HG02973 (cell line): ENCODE results near the gene STXBP5L.
A peak's percentile ranks its signal among the peaks of the same experiment; 100 is the strongest.
"Not testable (repeated sequence)": the region's sequence is repeated elsewhere in the genome, so short reads cannot be mapped to it uniquely, and the experiment has no call there.

Experiments used
- ATAC-seq: cut with Tn5 transposase; IDR thresholded peaks from one replicate; pipeline ENCODE4 v1.9.1; 2021; ENCODE audit warnings: moderate library complexity; ENCODE audit not compliant: unreplicated experiment

The STXBP5L gene

GRCh38 chr3:121414924-121415323 is 506.9 kb downstream of the STXBP5L start:
- no peak for ATAC-seq

GRCh38 chr3:121418182-121418581 is 510.2 kb downstream of the STXBP5L start:
- no peak for ATAC-seq

GRCh38 chr3:121424549-121424948 is 516.5 kb downstream of the STXBP5L start:
- ATAC-seq, result no peak

- no peak for ATAC-seq
These were observed 522.7 kb downstream of the STXBP5L start for GRCh38 chr3:121430664-121431215.

- peak; percentile 93 for ATAC-seq
These were observed 523.9 kb downstream of the STXBP5L start for GRCh38 chr3:121431726-121432517.

- ATAC-seq, result no peak
These were observed 528.1 kb downstream of the STXBP5L start for GRCh38 chr3:121436074-121436473.

GRCh38 chr3:121436641-121437040 is 528.6 kb downstream of the STXBP5L start:
- ATAC-seq, result no peak

GRCh38 chr3:121443456-121443855 is 535.5 kb downstream of the STXBP5L start:
- no peak for ATAC-seq

GRCh38 chr3:121451752-121452151 is 543.7 kb downstream of the STXBP5L start:
- not testable (repeated sequence) for ATAC-seq

- no peak for ATAC-seq
These were observed 554.6 kb downstream of the STXBP5L start for GRCh38 chr3:121462565-121462964.

GRCh38 chr3:121463745-121464144 is 555.7 kb downstream of the STXBP5L start:
- no peak for ATAC-seq

- no peak for ATAC-seq
These were observed 559.1 kb downstream of the STXBP5L start for GRCh38 chr3:121467085-121467484.

- no peak for ATAC-seq
These were observed 565.0 kb downstream of the STXBP5L start for GRCh38 chr3:121473001-121473400.
